Stomach (tissue), 4 donors: ENCODE results near the gene STAB1.

ENCODE experiments used
- CTCF ChIP-seq, 7 experiments: fragments of 450-650 bp in 4 of 7; fragments of 200-600 bp in 3 of 7; sonication (generic) in 3 of 7; IDR thresholded peaks; one replicate each; pipeline ENCODE4 v1.5.1; 2016 to 2019; ENCODE audit warnings: antibody characterized with exemption in 7 of 7, control low read depth in 2 of 7, mild to moderate bottlenecking in 1 of 7
- POLR2AphosphoS5 ChIP-seq, 3 donors: sonication (generic); formaldehyde crosslinking; IDR thresholded peaks; one replicate each; pipeline ENCODE4 v1.6.1; 2016; ENCODE audit warnings: antibody characterized with exemption in 3 of 3

- no peak for TF ChIP-seq CTCF (IDR thresholded peaks at IDR 0.05)
- TF ChIP-seq POLR2AphosphoS5 (IDR thresholded peaks at IDR 0.05) = no peak
These were observed 30.8 kb downstream of the STAB1 start for GRCh38 chr3:52525680-52526561.
